NCI-H1092 treated with DMSO at 0.1 percent for 48 hours (cell line): ENCODE measurements around the gene CHRNE.
"Not testable (repeated sequence)": the region's sequence is repeated elsewhere in the genome, so short reads cannot be mapped to it uniquely, and the experiment has no call there.

Experiments used
- DNase-seq: peaks from one replicate; lab custom pipeline; 2025; lab: John Stamatoyannopoulos, UW

The CHRNE gene

DNA sequence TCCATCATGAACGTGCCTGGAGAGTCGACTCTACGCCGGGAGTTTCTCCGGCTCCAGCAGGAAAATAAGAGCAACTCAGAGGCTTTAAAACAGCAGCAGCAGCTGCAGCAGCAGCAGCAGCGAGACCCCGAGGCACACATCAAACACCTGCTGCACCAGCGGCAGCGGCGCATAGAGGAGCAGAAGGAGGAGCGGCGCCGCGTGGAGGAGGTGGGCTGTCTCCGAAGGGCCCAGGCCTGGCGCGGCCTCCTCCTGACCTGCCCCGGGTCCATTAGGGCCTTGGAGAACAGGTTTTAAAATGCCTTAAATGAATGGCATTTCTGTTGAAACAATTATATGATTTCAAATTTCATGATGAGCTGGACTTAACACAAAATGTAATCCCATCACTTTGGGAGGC is 15.3 kb downstream of the CHRNE start:
- DNase-seq: no peak

DNA sequence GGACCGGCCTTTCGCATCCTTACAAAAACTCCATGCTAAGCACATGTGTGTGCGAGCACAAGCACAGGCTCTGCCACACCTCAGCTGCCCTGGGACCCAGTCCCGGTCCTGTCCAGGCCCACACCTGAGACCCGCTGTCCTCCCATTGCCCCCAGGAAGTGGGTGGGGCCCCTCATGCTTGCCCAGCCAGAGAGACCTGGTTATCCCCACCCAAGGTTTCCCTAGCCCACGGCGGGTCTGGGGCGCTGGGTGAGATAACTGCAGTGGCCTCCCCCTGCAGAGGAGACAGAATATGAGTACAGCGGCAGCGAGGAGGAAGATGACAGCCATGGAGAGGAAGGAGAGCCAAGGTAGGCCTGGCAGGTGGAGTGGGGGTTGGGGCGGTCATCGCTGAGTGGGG is 16.1 kb downstream of the CHRNE start:
- no peak for DNase-seq

DNA sequence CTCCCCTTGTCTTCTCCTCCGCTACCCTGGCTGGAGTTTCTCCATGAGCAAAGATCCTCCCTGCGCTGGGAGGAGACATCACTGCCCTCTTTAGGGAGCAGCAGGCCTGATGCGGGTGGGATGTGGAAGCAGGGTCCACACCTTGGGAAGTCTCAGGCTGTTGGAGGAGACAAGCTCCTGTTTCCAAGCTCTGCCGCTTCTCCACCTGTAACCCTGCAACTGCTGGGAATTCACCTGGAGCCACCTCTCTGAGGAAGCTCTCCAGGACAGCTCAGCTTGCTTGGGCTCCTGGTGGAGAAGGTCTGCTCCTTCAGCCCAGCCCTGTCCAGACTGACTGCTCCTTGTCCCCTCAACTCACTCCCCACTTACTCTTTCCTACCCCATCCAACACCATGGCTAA is 18.4 kb downstream of the CHRNE start:
- no peak for DNase-seq

DNA sequence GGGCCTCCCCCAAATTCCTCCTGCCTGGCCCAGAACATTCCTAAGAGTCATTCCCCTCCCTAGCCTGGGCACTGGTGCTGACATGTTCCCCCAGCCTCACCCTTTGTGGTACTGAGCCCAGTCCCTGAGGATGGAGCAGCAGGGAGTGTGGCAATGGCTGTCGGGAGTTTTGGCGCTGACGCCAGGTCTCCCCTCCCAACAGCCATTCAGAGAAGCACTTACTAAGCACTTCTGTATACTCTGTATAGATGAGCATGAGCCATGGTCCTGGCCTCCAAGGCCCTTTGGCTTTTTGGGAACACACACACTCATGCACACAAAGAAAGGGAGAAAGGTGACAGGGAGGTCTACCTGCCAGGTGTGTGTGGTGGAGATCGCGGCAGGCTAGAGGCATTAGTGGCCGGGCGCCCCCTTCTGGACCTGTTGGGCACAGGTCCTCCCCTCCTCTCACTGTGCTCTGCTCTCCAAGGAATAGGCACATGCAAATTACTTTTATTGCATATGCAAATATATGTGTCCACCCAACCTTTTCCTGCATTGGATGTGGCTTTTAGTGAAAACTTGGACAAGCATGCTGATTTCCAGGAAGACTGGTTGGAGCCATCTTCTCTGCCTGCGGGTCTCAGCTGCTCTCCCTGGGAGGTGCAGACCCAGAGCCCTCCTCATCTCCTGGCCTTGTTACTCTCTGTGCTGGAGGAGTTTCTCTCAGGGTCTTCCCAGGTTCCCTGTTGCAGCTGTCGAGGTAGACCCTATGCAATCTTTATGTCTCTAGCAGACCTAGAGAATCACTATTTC is 20.9 kb downstream of the CHRNE start:
- DNase-seq: peak; percentile 13

DNA sequence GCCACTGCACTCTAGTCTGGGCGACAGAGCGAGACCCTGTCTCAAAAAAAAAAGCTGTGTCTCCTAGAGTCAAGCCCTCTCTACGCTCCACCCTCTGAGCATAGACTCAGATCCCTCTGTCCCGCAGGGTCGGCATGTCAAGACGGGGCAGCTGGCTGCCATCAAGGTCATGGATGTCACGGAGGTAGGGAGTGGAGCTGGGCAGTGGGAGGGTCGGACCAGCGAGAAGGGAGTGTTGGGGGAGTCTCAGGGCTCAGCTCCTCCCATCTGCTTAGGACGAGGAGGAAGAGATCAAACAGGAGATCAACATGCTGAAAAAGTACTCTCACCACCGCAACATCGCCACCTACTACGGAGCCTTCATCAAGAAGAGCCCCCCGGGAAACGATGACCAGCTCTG is 22.0 kb downstream of the CHRNE start:
- DNase-seq: no peak

DNA sequence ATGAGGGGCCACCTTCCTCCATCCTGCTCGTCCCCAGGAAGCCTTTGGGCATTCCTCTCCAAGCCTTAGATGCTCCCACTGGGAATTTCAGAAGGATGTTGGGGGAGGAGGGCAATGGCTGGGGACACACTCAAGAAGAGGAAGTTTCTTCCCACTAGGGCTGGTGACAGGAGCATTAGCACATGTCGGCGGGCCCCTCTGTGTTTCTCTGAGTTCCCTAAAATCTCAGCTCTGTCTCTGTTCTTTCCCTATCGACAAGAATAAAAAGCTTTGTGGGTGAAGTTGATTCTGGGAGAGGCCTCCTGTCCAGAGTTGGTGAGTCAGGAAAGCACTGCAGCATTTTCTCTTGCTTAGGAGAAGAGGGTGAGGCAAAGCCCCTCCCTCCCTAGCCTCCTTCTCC is 23.3 kb downstream of the CHRNE start:
- no peak for DNase-seq

DNA sequence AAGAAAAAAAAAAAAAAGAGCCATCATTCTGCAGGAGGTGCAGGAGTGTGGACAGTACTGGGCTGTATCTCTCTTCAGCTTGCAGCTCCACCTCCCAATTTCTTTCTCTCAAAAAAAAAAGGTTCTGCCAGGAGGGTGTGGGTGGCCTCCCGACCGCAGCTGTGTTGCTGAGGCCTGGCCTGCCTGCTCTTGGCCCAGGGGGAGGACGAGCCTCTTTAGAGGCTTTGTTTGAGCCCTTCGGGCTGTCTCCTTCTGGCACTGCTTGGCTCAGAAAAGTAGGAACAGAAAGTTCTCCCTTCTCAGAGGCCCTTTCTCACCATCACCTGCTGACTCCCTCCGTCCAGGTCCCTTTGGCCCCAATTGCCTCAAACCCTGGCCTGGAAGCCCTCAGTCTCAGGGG is 25.8 kb downstream of the CHRNE start:
- DNase-seq: no peak

DNA sequence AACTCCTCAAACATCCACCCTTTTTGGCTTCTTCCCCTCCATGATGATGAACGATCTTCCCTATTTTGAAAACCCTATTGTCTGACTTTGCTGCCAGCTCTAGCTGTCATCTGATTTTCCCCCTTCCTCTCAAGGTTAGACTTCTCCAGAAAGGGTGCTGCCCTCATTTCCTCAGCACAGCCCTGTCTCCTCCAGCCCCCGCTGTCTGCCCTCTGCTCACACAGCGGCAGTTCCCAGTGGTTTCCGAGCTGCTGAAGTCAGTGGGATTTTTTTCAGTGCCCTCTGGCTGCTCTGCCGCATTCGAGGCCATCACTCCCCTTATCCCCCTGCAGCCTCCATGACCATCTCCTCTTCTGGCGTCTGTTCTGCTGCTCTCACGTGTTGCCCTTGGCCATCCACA is 30.1 kb downstream of the CHRNE start:
- no peak for DNase-seq

DNA sequence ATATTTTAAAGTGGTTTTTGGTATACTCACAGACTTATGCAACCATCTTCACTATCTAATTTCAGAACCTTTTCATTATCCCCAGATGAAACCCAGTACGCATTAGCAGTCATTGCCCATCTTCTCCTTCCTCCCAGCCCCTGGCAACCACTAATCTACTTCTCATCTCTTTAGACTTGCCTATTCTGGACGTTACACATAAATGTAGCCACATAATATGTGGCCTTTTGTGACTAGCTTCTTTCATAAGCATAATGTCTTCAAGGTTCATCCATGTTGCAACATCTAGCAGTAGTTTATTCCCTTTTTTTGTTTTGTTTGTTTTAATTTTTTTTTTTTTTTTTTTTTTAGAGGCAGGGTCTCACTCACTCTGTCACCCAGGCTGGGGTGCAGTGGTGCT is 32.0 kb downstream of the CHRNE start:
- DNase-seq: no peak

DNA sequence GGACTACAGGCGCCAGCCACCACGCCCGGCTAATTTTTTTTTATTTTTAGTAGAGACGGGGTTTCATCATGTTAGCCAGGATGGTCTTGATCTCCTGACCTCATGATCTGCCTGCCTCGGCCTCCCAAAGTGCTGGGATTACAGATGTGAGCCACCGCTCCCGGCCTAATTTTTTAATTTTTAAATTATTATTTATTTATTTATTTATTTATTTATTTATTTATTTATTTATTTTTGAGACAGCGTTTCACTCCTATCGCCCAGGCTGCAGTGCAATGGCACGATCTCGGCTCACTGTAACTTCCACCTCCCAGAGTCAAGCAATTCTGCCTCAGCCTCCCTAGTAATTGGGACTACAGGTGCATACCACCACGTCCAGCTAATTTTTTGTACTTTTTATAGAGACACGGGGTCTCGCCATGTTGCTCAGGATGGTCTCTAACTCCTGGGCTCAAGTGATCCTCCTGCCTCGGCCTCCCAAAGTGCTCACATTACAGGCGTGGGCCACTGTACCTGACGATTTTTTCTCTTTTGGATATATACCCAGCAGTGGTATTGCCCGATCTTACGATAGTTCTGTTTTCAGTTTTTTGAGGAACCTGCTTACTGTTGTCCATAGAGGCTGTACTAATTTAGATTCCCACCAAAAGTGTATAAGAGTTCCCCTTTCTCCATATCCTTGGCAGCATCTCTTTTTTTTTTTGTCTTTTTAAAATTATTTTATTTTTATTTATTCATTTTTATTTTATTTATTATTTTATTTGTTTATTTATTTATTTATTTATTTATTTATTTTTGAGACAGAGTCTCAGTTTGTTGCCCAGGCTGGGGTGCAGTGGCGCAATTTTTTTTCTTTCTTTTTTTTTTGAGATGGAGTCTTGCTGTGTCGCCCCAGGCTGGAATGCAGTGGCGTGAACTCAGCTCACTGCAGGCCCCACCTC is 33.6 kb downstream of the CHRNE start:
- DNase-seq: not testable (repeated sequence)

DNA sequence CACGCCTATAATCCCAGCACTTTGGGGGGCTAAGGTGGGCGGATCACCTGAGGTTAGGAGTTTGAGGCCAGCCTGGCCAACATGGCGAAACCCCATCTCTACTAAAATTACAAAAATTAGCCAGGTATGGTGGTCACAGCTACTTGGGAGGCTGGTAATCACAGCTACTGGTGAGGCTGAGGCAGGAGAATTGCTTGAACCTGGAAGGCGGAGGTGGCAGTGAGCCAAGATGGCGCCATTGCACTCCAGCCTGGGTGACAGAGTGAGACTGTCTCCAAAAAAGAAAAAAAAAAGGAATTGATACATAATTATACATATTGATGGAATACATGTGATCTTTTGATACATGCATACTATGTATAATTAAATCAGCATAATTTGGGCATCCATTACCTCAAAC is 35.4 kb downstream of the CHRNE start:
- not testable (repeated sequence) for DNase-seq

DNA sequence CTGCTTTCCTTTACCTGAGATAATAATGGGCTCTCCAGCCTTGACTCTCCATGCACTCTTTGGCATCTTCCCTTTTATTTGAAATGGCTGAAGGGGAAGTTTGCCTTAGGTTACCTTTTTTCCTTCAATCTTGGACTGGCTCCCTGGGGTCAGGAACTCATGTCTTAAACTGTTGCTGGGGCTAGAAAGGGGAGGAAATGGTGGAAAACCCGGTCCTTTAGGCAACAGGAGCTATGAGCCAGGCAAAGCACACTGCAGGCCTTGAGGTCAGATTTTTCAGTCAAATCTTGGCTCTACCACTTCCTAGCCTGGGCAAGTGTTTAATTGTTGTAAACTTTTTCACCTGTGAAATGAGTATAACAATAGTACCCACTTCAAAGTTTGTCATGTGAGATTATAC is 39.6 kb downstream of the CHRNE start:
- no peak for DNase-seq

DNA sequence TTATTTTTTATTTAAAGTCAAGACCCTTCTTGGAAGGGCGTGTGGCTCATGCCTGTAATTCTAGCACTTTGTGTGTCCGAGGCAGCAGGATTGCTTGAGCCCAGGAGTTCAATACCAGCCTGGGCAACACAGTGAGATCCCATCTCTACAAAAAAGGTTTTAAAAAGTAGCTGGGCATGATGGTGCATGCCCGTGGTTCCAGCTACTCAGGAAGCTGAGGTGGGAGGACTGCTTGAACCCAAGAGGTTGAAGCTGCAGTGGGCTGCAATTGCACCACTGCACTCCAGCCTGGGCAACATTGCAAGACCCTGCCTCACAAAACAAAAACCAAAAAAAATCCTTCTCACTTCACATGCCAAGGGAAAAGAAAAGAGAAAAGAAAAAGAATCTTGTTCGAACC is 40.2 kb downstream of the CHRNE start:
- no peak for DNase-seq

DNA sequence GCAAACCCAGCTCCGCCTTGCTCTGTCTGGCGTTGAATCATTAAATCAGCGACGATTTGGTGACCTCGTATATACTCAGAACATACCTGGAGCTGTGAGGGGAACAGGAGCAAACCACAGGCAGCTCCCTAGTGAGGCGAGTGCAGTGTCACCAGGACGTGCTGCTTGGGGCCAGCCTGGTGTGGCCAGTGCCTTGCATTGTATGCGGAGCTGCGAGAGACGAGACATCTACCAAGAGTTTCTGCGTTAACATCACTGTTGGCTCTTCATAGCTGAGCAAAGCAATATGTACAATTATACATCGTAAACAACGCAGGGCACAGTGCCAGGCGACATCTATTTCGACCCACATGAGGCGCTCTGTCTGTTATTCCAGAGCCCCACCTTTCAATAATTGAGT is 41.8 kb downstream of the CHRNE start:
- DNase-seq: no peak

DNA sequence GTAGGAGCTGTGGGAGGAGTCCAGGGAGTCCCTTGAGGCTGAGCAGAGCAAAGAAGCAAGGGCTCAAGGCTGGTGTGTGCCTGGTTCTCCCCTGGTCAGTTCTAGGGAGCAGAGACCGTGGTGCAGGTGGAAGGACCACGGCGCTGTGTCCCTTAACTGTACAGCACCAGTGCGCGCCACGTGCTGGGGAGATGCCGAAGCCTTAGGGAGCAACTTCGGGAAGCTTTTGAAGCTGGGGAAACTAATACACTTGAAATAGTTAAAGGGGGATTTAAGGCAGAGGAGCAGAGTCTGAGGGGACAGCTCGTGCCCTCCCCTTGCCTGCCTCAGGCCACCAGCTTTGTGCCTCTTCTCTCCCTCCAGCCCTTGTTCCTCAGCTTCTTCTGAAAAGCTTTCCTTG is 42.2 kb downstream of the CHRNE start:
- DNase-seq: no peak

DNA sequence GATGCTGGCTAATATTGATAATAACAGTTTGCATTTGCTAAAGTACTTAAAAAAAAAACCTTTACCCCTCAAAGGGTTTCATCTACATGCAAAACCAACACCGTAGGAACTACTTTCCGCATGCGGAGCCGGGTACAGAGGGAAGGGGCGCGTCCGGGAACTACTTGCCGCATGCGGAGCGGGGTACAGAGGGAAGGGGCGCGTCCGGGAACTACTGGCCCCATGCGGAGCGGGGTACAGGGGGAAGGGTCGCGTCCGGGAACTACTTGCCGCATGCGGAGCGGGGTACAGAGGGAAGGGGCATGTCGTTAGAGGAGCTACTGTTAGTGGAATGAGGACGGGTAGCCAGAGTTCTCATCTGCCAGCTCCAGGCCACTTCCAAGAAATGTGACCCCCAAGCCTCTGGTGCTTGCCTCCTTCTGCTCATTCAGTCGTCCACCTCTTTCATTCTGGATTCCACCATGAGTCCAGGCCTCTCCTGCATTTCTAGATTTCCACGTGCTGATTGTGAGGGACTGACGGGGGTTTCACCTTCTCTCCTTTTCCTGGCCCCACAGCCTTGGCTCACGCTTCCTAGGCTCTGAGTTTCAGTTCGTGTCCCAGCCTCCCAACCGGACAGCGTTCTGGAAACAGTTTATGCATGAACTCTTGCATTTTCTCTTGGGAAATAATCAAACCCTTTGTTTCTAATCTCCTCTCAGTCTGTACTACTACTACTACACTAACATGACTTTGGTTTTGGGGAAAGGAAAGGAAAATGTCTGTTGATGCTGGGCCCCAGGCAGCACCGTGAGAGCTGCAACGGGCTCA is 42.9 kb downstream of the CHRNE start:
- no peak for DNase-seq

DNA sequence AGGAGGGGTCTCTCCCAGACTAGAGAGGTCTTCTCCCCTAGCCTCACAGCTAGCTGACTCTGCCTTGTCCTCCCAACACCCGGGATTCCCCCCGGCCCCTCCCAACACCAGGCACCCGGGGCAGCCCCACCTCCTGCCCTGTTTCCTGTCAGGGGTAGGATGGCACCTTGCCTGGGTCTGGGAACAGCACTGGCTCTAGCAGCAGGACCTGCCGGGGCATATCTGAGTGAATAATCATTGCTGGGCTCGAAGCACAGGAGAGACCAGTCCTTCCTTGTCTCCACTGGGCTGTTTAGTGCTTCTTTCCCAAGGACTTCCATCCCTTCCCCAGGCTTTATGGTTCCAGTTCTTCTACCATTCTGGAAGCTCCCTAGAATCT is 44.0 kb downstream of the CHRNE start:
- no peak for DNase-seq

DNA sequence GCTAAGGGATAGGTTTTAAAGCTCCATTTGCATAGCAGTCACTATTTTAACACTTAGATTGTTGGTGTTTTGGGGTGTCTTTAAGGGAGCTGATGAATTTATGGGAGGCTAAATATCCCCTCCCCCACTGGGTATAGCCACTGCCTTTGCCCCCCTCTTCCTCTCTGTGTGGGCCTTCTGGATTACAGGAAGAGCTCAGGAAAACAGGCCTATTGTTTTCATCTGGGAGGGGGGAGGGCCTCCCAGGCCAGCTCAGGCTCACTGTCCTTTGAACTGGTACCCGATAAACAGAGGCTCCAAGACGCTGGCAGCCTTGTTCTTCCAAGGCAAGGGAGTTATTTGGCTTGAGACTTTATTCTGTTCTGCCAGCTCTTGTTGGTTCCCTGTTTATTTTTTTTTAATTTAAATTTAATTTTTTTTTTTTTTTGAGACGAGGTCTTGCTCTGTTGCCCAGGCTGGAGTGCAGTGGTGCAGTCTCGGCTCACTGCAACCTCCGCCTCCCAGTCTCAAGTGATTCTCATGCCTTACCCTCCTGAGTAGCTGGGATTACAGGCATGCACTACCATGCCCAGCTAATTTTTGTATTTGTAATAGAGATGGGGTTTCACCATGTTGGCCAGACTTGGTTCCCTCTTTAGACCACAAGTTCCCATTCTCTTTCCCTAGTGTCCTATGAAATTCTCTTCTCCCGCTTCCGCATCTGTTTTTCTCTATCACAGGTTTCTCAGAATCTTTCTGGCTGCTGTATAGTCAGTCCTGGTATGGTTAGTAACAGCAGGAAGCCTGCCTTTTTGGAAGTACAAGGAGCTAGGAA is 44.6 kb downstream of the CHRNE start:
- no peak for DNase-seq

DNA sequence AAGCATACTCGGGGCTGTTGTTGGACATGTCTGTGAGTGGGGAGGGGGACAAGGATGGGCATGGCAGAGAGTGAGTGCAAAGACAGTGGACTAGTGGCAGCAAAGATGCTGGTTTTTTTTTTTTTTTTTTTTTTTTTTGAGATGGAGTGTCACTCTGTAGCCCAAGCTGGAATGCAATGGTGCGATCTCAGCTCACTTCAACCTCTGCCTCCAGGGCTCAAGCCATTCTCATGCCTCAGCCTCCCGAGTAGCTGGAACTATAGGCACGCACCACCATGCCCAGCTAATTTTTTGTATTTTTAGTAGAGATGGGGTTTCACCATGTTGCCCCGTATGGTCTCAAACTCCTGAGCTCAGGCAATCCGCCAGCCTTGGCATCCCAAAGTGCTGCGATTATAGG is 45.6 kb downstream of the CHRNE start:
- not testable (repeated sequence) for DNase-seq

DNA sequence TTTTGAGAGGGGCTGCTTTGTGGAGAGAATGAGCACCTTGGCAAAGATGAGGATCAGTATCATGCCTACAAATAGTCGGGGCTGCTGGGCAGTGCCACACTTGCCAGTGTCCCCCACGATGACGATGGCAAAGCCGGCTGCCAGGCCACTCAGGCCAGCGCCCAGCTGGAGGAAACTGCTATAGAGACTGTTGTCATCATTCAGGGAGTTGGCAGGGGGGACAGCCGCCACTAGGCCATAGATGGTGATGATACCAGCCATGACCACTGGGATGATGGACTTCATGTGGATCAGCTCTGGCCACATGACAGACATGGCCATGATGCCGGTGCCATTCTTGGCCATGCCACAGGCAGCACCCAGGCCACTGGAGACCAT is 46.0 kb downstream of the CHRNE start:
- no peak for DNase-seq

DNA sequence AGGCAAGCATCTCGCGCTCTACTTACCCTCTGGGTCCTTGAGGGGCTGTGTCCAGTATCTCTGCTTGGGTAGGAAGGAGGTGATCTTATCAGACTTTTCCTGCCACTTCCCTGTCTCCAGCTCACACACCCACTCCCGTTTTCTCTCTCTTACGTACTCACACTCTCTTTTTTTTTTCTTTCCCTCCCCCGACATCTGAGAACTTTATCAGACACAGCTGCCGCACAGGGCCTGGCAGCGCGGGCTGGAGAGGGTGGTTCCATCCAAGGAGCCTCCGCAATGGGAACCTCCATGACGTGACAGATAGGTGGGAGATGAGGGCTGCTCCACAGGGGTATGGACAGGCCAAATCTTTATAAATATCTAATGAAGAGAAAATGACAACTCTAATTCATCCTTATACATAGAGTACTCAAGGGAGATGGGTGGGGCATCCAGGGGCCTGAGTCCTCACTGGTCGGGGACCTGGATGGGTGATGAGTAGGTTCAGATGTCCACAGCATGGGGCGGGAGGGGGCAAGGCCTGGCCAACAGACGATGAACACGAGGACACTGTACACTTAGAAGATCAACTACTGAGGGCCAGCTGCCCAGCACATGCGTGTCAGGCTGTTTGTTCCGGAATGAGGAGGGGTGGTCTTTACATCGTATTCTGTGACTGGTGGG is 46.5 kb downstream of the CHRNE start:
- DNase-seq: no peak
